SU-DHL-6 (cell line): ENCODE results near the gene MYCBP.

Experiments
- CTCF ChIP-seq: fragments of 200-600 bp; sonication (generic); IDR thresholded peaks from one replicate; pipeline ENCODE4 v1.5.1; 2017; ENCODE audit warnings: antibody characterized with exemption, mild to moderate bottlenecking, low read length, moderate library complexity; ENCODE audit not compliant: insufficient read depth, poor library complexity, severe bottlenecking
- EZH2phosphoT487 ChIP-seq: fragments of 200-600 bp; sonication (generic), shearing (Covaris generic); conservative IDR thresholded peaks from 2 replicates; pipeline ENCODE4 v1.6.1; 2018; ENCODE audit warnings: mild to moderate bottlenecking, antibody characterized with exemption, low read length, moderate library complexity, mixed read lengths

GRCh38 chr1:38819040-38819439, 54.1 kb downstream of the MYCBP start:
- no peak for TF ChIP-seq CTCF
- TF ChIP-seq EZH2phosphoT487: no peak
